Measurements from ENCODE around the gene GRK6.

Gene GRK6

GRCh38 chr5:177447066-177447610 lies 20.7 kb downstream of the GRK6 start:
- DNase-seq (ENCODE audit: low read depth) = no peak
- H3K4me3 ChIP-seq (ENCODE audit: low read length) = peak overlapping the region; percentile 36
- TF ChIP-seq, protein P1, sequence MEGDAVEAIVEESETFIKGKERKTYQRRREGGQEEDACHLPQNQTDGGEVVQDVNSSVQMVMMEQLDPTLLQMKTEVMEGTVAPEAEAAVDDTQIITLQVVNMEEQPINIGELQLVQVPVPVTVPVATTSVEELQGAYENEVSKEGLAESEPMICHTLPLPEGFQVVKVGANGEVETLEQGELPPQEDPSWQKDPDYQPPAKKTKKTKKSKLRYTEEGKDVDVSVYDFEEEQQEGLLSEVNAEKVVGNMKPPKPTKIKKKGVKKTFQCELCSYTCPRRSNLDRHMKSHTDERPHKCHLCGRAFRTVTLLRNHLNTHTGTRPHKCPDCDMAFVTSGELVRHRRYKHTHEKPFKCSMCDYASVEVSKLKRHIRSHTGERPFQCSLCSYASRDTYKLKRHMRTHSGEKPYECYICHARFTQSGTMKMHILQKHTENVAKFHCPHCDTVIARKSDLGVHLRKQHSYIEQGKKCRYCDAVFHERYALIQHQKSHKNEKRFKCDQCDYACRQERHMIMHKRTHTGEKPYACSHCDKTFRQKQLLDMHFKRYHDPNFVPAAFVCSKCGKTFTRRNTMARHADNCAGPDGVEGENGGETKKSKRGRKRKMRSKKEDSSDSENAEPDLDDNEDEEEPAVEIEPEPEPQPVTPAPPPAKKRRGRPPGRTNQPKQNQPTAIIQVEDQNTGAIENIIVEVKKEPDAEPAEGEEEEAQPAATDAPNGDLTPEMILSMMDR (conservative IDR thresholded peaks at IDR 0.05; ENCODE audit: low read depth, low read length) = no peak

DNA sequence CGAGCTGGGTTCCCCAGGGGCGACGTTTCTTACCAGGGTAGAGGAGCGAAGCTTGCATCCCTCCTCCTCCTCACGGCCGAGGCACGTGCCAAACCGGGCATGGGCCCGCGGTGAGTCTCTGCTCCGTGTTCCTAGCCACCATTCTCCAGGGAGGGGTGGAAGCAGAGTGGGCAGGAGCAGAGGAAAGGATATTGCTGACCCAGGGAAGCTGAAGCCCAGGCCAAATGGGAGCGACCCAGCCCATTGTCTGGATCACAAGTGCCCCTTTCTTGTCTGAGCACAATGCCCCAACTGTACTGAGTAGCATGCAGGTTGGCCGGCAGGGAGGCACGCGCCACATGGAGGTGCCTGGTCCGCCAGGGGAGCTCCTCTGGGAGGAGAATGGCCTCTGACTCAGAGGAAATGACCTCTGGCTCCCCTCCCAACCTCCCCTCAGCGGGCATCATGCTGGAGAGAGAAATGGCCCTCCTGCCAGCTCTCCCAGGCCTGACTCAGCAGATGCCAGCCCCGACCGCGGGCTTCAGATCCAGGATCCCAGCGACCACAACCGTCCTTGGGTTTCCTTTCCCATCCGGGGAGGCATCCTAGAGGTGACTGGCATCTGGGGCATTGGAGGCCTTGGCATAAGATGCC lies 21.3 kb downstream of the GRK6 start:
- TF ChIP-seq, protein P1 (conservative IDR thresholded peaks at IDR 0.05; ENCODE audit: low read depth, low read length) = peak; percentile 6
- DNase-seq (ENCODE audit: low read depth) = peak; percentile 85
- peak overlapping the region; percentile 36 for H3K4me3 ChIP-seq (ENCODE audit: low read length)

GRCh38 chr5:177448244-177448950 lies 21.9 kb downstream of the GRK6 start:
- H3K4me3 ChIP-seq (ENCODE audit: low read length) = peak overlapping the region; percentile 36
- no peak for DNase-seq (ENCODE audit: low read depth)
- TF ChIP-seq, protein P1 (conservative IDR thresholded peaks at IDR 0.05; ENCODE audit: low read depth, low read length) = no peak

GRCh38 chr5:177449140-177450061 lies 22.9 kb downstream of the GRK6 start:
- no peak overlapping the region for H3K4me3 ChIP-seq (ENCODE audit: low read length)
- TF ChIP-seq, protein P1 (conservative IDR thresholded peaks at IDR 0.05; ENCODE audit: low read depth, low read length) = no peak
- DNase-seq (ENCODE audit: low read depth) = no peak

GRCh38 chr5:177450667-177451424 lies 24.4 kb downstream of the GRK6 start:
- H3K4me3 ChIP-seq (ENCODE audit: low read length) = no peak overlapping the region
- TF ChIP-seq, protein P1 (conservative IDR thresholded peaks at IDR 0.05; ENCODE audit: low read depth, low read length) = no peak

More at GRCh38 chr5:177450667-177451424, 24.4 kb downstream of the GRK6 start:
- DNase-seq (ENCODE audit: low read depth) = no peak

Data from retinal pigment epithelial cell (primary cell).